HG03139 (cell line): ENCODE results near the gene GET4.

Experiments used
- ATAC-seq: cut with Tn5 transposase; IDR thresholded peaks from one replicate; pipeline ENCODE4 v1.9.1; 2021; ENCODE audit not compliant: unreplicated experiment

GET4 gene

DNA sequence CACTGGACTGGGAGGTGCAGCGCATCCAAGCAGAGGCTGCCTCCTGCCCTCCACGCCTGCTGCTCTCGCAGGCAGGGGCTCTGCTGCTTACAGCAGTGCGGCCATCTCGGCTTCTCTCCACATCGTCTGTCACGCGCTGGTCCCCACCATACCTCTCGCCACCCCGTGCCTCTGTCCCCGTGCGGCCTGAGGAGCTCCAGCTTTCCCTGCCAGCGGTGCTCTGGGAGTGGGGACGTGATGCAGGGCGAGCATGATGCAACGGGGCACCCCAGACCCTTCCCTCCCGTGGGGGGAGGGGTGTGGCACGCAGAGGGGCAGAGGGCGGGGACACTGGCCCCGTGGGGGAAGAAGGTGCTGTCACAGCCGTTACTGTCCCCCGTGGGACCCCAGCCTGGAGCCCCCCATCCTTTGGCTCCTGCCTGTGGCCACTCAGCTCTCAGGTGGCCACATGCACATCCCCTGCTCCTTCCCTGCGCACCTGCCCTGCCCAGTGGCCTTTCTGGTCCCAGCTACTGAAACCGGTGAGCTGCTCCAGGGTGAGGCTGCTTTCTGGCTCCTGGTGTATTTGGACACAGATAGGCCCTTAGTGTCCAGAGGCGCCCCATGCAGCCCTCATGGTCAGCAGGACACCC, 9.0 kb downstream of the GET4 start:
- no peak for ATAC-seq

DNA sequence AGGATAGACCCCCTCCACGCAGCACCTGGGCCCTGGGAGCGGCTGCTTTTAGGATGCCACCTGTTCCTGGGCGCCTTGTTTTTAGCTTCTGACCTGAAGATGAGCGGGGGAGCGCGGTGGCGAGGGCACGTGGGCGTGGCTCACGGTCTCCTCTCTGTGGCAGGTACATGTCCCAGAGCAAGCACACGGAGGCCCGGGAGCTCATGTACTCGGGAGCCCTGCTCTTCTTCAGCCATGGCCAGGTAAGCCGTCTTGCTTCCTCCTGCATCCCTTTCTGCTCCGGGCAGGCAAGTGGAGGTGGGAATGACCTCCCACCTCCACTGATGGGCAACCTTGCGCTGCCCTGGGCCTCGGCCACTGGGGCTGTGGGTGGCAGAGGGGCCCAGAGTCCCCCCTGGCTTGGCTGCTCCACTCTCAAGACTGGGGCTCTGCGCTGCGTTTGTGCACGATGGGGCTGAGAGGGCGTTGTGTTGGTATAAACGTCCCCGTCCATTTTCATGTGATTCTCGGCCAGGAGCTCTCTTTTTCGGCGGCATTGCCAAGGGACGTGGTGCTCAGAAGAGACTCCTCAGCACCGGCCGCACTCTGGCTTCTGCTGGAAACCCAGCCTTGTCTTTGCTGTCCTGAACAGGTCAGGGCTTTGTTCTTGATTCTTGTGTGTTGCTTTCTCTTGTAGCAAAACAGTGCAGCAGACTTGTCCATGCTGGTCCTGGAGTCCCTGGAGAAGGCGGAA, 9.7 kb downstream of the GET4 start:
- ATAC-seq, result no peak

DNA sequence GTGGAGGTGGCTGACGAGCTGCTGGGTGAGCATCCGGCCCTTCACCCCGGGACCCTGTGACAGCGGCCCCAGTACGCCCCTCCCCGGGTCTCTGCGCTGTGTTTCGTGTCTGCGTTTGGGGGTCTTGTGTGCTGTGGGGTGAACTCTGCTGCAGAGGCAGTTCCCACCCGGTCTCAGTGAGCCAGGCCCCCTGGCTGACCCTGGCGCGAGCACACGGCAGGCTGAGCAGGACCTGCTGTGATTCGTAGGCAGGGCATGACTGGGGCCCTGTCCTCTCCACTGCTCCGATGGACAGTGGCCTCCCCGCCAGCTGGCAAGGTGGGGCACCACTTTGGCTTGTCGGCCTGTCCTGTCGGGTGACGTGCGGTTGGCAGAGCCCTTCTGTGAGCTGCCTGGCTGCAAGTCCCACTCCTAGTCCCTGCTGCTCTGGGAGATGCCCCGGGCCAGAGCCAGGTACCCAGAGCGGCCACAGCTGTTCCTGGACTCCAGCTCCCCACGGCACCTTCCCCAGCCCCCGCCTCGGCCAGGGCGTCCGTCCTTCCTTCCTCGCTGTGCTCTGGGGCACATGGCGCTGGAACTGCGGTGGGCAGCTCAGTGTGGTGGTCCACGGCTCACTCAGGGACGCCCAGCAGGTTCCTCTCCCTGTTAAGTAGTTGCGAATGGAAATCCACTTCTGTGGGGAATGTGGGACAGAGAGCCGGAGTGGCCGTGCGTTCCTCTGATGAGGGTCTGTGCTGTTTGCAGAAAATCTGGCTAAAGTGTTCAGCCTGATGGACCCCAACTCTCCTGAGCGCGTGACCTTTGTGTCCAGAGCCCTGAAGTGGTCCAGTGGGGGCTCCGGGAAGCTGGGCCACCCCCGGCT, 10.5 kb downstream of the GET4 start:
- no peak for ATAC-seq

DNA sequence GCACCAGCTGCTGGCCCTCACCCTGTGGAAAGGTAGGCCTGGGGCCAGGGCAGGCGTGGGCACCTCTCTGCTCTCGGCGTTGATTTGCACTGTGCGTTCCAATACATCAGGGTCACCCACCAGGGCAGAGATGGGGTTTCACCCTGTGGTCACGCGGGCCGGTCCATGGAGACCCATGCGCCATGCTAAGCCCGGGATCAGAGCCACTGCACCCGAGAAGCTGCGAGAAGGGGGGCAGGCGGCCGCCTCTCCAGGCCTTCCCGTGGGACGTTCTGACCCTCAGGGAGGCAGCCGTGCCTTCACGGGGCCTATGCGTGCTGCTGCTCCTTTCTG, 11.1 kb downstream of the GET4 start:
- no peak for ATAC-seq

DNA sequence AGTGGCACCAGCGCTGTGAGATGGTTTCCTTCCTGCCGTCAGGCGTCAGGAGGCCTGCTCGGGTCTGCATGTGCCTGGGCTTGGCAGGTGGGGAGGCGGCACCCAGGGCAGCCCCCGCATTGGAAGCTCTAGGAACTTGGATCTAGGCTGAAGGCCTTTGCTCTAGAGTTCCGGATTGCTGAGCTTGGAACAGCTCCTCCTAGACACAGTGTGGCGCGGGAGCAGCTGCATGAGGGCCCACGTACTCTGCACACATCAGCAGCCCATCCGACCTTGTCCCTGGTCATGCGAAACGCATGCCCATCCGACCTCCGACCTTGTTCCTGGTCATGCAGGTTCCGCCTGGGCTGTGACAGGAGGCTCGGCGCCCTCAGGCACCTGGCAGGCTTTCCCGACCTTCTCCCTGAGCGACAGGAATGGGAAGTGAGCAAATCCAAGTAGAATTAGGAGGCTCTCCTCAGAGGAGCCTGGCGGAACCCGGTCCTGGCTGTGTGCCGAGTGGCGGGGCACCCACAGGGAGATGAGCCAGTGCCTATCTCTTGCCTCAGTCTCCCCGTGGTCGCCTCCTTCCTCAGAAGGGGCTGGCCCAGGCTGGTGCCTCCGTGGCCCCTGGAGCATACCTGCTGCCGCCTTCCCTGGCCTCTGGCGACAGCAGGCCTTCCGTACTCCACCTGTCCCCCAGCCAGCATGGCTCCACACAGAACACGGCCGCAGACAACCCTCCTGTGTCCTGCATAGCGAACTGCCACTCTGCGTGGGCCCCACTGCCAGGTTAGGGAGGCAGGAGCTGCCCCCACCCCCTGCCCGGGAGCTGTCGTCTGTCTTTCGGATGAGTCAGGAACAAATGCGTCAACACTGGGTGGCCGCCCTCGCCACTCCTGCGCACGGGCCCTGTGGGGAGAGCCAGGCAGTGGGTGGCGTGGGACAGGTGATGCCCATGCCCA, 12.0 kb downstream of the GET4 start:
- no peak for ATAC-seq

DNA sequence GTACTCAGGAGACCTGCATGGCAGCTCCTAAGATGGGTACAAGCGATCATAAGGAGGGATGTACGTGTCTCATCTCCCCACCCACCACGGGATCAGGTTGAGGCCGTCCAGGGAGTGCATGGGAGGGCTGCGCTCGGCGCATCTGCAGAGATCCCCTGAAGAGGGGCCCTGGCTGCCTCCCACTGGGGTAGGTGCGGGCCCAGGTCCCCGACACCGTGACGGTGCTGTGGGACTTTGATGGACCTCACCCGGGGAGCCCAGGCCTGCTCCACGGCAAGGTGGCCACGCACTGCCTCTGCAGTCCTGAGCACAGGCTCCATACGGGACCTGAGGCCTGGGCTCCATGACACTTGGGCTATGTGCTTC, 12.7 kb downstream of the GET4 start:
- ATAC-seq, result no peak

DNA sequence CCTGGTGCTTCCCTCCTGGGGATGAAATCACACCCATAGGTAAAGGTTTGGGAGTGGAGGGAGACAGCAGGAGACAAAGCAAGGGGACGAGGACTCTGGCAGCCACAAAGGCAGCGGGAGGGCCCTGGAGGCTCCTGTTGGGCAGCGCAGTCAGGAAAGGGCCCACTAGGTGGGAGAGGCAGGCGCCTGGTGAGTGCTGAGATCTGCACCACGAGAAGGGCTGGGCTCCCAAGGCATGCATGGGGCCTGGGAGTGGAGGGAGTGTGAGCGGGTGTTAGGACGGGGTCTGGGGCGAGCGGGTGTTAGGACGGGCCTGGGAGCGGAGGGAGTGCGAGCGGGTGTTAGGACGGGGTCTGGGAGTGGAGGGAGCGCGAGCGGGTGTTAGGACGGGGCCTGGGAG, 13.0 kb downstream of the GET4 start:
- ATAC-seq, result no peak

DNA sequence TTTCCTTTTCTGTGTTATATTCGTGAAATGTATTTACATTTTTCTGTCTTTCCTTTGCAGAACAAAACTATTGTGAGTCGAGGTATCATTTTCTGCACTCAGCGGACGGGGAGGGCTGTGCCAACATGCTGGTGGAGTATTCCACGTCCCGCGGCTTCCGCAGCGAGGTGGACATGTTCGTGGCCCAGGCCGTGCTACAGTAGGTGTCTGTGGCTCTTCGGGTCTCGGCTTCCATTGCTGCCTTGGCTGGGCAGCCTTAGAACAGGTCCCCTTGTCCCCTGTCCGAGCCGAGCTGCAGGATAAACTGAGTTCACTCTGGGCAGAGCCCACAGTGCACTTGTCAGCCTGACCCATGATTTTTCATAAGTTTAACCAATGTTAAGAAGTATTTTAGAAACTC, 14.5 kb downstream of the GET4 start:
- no peak for ATAC-seq

DNA sequence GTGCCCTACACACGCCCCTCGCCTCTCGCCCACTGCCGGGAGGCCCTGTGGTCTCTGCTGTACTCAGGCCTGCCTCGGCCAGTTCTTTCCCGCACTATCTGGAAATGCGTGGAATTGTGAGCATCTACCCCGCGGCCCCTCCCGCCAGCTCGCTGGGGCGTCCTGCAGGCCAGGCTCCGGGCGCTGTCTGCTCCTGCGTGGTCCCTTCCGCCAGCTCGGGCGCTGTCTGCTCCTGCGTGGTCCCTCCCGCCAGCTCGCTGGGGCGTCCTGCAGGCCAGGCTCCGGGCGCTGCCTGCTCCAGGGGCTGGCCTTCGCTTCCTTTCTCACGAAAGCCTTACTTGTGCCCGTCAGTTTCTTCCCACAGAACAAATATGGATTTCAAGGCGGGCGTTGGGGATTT, 14.9 kb downstream of the GET4 start:
- no peak for ATAC-seq

DNA sequence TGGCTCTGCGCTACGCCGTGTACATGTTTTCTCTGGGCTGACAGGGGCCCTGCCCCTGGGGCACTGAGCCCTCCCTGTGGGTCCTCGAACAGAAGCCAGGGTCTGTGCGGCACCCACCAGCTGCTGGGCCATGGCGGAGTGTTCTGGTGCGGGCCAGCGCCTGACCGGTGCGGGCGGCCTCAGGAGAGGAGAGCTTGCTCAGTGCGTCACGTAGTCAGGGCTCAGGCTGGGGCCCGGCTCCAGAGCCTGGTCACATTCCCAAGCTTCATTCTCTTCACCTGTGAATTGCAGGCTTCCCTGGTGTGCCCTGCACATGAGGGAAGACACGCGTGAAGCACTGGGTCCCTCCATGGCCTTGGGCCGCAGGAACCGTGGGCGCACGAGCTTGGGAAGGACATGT, 15.5 kb downstream of the GET4 start:
- no peak for ATAC-seq

DNA sequence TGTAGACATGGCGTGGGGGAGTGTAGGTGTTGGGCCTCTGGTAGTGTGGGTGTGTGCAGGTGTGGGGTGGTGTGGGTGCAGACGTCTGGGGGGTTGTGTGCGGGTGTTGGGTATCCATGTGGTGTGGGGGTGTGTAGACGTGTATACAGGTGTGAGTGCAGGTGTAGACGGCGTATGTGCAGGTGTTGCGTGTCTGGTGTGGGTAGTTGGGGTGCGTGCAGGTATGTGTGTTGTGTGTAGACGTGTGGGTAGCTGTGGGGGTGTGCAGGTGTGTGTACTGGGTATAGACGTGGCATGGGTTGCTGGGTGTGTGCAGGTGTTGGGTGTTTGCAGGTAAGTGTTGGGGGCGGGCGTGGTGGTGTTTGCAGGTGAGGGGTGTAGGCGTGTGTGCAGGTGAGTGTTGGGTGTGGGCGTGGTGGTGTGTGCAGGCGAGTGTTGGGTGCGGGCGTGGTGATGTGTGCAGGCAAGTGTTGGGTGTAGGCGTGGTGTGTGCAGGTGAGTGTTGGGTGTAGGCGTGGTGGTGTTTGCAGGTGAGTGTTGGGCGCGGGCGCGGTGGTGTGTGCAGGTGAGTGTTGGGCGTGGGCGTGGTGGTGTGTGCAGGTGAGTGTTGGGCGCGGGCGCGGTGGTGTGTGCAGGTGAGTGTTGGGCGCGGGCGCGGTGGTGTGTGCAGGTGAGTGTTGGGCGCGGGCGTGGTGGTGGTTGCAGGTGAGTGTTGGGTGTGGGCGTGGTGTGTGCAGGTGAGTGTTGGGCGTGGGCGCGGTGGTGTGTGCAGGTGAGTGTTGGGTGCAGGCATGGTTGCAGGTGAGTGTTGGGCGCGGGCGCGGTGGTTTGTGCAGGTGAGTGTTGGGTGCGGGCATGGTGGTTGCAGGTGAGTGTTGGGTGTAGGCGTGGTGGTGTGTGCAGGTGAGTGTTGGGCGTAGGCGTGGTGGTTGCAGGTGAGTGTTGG, 16.6 kb downstream of the GET4 start:
- no peak for ATAC-seq

DNA sequence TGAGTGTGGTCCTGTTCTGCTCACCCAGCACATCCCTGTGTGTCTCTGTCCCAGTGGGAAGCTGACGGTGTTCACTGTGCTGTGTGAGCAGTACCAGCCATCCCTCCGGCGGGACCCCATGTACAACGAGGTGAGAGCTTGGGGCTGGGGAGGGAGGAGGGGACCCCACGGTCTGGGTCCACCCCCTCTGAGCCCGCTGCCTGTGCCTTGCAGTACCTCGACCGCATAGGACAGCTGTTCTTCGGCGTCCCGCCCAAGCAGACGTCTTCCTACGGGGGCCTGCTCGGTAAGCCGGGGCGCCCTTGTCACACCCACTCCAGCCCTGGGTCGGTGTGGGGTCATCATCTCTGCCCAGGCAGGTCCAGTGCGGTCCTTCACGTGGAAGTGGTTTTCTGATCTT, 17.3 kb downstream of the GET4 start:
- ATAC-seq, result no peak

DNA sequence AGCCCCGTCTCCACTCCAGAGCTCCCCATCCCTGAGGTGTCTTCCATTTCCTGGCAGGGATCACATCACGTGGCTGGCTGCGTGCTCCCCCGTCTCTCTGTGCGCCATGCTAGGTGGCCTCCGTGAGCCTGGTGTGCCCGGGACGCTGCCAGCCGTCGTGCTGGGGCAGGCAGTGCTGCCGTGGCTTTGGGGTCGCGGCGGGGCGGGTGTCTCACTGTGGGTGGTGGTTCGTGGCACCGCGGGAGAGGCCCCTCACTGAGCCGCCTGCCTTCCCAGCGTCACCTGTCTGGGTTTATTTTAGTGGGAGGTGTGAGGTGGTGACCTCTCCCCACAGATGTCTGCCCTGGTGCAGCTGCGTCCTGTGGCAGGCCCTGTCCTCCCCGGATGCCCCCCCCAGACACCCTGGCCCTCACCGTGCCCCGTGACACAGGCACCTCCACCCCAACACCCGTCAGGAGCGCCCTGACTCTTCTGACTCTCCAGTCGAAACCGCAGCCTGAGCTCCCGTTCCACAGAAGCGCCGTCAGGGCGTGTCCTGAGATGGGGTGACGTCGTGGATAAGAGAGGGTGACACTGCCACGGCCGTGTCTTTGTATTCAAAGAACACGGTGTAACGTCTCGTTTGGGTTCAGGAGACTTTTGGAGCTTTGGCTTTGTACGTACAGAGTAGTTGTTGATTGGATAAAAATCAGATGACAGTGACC, 18.0 kb downstream of the GET4 start:
- no peak for ATAC-seq

DNA sequence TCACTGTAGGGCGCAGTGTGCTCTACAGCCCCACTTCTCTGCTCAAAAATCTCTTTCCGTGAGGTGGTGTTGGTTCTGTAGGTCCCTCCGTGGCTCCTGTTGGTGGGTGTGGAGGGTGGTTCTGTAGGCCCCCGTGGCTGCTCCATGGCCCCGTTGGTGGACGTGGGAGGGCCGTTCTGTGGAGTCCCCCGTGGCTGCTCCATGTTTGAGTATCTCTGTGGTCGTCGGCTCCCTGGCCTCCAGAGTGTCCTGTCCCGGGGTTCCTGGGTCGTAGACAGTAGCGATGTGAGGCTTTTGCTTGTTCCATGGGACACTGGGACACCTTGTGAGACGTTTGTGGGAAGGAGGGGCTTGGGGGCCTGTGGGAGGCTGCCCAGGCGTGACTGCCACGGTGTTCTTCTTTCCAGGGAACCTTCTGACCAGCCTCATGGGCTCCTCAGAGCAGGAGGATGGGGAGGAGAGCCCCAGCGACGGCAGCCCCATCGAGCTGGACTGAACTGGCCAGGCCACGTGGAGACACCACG, 18.6 kb downstream of the GET4 start:
- ATAC-seq, result no peak

DNA sequence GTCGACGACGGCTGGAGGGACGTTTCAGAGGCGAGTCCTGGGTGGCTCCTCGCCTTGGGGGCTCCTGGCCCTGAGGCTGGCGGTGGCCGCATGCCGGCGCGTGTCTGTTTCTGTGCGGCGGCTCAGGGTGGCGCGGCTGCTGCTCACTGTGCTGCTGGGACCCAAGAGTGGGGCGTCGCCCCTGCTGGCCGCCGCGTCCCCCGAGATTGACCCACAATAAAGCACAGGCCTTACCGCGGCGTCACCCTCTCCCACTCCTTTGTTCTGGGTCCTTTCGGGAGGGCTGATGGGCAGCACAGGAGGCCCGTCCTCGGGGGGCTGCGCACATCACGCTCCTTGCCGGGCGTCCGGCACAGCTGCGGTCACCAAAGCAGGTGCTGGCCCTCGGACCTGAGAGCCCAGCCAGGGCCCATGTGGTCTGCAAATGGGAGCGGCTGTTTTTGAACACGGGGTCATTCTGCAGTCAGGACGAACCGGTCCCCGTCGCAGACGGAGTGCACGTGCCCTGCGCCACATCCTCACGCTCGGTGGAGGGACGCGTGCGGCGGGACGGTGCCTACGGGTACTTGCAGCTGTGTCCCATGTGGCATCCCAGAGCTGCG, 19.2 kb downstream of the GET4 start:
- no peak for ATAC-seq

DNA sequence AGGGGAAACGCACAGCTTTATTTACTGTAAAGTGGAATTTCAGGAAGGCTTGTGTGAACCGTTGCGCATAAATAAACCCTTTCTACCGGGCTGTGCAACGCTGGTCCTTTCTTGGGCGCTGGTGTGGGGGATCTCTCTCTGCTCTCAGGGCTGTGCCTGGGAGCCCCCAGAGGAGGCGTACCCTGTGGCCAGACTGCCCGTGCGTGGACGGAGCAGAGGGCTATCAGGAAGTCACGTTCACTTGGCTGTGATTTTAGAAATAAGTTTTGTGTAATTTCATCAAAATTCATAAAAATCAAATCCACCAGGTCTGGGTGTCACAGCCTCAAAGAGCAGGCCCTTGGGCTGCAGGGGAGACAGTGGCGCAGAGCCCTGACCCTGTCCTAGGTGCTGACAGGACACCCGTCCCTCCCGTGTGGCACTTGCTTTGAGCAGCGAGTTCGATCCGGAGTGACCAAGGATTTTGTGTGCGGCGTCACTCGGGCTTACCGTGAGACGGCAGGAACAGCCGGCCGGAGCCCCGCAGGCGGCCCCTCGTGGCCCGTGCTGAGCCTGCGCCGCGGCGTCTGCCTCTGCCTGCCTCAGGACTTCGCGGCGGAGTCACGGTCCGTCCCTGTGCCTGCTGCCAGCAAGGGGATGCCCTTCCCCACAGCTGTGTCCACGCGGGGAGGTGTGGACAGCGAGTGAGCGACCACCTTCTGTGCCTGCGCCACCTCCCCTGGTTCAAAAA, 20.2 kb downstream of the GET4 start:
- ATAC-seq, result no peak

DNA sequence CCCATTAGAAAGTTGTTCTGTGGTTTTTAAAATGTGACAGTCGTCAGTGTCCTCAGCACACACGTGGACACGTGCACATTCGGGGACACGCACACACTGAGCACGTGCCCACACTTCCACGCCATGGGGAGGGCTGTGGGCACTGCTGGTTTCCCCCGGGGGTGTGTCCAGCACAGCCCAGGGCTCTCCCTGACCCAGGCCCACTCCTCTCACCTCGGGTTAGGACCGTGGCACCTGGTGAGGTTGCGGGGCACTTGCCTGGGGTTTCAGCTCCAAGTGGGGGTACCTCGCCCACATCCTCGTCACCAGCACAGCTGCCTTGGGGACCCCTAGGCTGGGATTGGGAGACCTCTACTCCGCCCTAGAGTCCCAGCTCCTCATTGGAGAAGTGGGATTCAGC, 20.7 kb downstream of the GET4 start:
- no peak for ATAC-seq

DNA sequence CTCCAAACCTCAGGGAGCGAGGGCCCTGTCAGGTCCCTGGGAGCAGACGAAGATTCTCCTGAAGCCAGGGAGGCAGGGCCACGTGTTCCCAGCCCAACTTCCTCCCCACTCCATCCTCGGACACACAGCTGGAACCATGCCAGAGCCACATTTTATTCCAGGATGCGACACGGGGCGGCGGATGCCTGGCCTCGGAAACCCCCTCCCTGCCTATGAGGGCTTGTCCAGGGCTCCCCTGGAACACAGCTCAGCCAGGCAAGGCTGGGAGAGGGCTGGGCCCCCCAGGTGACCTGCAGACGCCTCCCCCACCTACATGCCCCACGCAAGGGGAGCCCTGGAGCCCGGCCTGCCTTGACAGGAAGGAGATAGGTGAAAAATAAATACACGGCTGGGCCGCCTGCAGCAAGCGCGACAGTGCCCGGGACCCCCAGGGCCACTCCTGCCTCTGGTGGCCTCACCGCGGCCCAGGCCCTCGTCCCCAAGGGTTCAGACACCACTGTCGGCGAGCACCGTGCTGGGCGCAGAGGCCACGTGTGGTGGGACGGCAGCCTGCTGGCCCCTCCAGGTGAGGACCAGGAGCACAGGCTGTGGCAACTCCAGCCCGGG, 21.5 kb downstream of the GET4 start:
- ATAC-seq, result no peak
